Measurements from ENCODE around the gene THYN1.

DNA sequence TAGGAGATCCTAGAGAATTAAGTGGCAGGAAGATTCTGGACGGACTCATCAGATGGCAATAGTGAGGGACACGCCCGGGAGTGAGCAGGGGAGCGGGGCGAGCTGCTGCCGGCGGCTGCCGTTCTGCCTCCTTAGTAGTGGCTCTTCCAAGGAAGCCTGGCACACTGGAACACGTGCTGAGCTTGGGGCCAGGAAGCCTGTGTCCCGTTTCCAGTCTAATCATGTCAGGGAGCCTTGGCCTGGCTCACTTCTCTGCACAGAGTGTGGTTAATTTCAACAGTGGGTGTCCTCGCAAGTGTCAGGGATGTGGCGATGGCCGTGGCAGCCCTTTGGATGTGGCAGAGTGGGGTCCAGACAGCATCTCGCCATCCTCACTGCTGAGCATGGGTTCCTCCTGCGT is 39.5 kb upstream of the THYN1 start:
- no peak for TF ChIP-seq POLR2A (IDR thresholded peaks at IDR 0.05)
- TF ChIP-seq, protein P1, sequence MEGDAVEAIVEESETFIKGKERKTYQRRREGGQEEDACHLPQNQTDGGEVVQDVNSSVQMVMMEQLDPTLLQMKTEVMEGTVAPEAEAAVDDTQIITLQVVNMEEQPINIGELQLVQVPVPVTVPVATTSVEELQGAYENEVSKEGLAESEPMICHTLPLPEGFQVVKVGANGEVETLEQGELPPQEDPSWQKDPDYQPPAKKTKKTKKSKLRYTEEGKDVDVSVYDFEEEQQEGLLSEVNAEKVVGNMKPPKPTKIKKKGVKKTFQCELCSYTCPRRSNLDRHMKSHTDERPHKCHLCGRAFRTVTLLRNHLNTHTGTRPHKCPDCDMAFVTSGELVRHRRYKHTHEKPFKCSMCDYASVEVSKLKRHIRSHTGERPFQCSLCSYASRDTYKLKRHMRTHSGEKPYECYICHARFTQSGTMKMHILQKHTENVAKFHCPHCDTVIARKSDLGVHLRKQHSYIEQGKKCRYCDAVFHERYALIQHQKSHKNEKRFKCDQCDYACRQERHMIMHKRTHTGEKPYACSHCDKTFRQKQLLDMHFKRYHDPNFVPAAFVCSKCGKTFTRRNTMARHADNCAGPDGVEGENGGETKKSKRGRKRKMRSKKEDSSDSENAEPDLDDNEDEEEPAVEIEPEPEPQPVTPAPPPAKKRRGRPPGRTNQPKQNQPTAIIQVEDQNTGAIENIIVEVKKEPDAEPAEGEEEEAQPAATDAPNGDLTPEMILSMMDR (IDR thresholded peaks at IDR 0.05), result no peak

Measured in heart left ventricle (tissue), 13 donors.